Liver (tissue), 9 donors: ENCODE data around the gene UBAP2. TPM values are rescaled to one million over a fixed set of nuclear protein-coding genes. Genes with fewer than 3 reads are reported as not detected.

Experiments
- DNase-seq: peaks from one replicate; pipeline ENCODE4 v3.0.0-alpha.2; 2017; ENCODE audit warnings: low spot score
- H3K27ac ChIP-seq, 2 donors: one replicate each; pipeline ENCODE4 v1.7.0; 2013; ENCODE audit warnings: inconsistent platforms in 2 of 2, low read length in 2 of 2, control low read depth in 1 of 2, low read depth in 1 of 2, mild to moderate bottlenecking in 1 of 2
- H3K27me3 ChIP-seq, 4 donors: one replicate each; pipeline versions ENCODE4 v1.6.1 to v1.7.0; 2013; ENCODE audit warnings: low read length in 3 of 4, inconsistent platforms in 1 of 4, mild to moderate bottlenecking in 1 of 4, moderate library complexity in 1 of 4; ENCODE audit not compliant: control insufficient read depth in 4 of 4, insufficient read depth in 4 of 4
- H3K36me3 ChIP-seq, 4 donors: one replicate each; pipeline versions ENCODE4 v1.6.1 to v1.7.0; 2013; ENCODE audit warnings: low read length in 3 of 4, mild to moderate bottlenecking in 3 of 4, low read depth in 1 of 4, moderate library complexity in 1 of 4; ENCODE audit not compliant: control insufficient read depth in 4 of 4, insufficient read depth in 3 of 4
- H3K4me1 ChIP-seq, 4 donors: one replicate each; pipeline versions ENCODE4 v1.6.1 to v1.7.0; 2013; ENCODE audit warnings: low read length in 3 of 4, mild to moderate bottlenecking in 3 of 4, moderate library complexity in 1 of 4; ENCODE audit not compliant: control insufficient read depth in 4 of 4, insufficient read depth in 4 of 4
- H3K4me3 ChIP-seq, 3 donors: one replicate each; pipeline versions ENCODE4 v1.6.1 to v1.7.0; 2013; ENCODE audit warnings: low read length in 3 of 3, control low read depth in 1 of 3, low read depth in 1 of 3, mild to moderate bottlenecking in 1 of 3
- H3K9ac ChIP-seq, 2 donors: one replicate each; pipeline ENCODE4 v1.7.0; 2013; ENCODE audit warnings: low read length in 2 of 2, mild to moderate bottlenecking in 2 of 2, moderate library complexity in 2 of 2, control low read depth in 1 of 2, low read depth in 1 of 2
- H3K9me3 ChIP-seq, 4 donors: one replicate each; pipeline versions ENCODE4 v1.6.1 to v1.7.0; 2013; ENCODE audit warnings: low read length in 3 of 4; ENCODE audit not compliant: control insufficient read depth in 4 of 4
- EGR1 ChIP-seq, 2 donors: IDR thresholded peaks; 2 replicates each; pipeline ENCODE4 v1.6.1; 2016 to 2018; ENCODE audit warnings: antibody characterized with exemption in 2 of 2, low read depth in 2 of 2
- FOXA1 ChIP-seq: IDR thresholded peaks from 2 replicates; pipeline ENCODE4 v1.6.1; 2016; ENCODE audit warnings: antibody characterized with exemption
- FOXA2 ChIP-seq: IDR thresholded peaks from 2 replicates; pipeline ENCODE4 v1.6.1; 2016; ENCODE audit warnings: antibody characterized with exemption
- GABPA ChIP-seq, 2 donors: IDR thresholded peaks in 1 of 2; conservative IDR thresholded peaks in 1 of 2; 2 replicates each; pipeline ENCODE4 v1.6.1; 2016; ENCODE audit warnings: antibody characterized with exemption in 2 of 2, mild to moderate bottlenecking in 1 of 2, moderate library complexity in 1 of 2
- HNF4A ChIP-seq, 2 donors: conservative IDR thresholded peaks; 2 replicates each; pipeline ENCODE4 v1.6.1; 2016; ENCODE audit warnings: antibody characterized with exemption in 2 of 2, mild to moderate bottlenecking in 2 of 2
- HNF4G ChIP-seq: IDR thresholded peaks from 2 replicates; pipeline ENCODE4 v1.6.1; 2016; ENCODE audit warnings: antibody characterized with exemption
- JUND ChIP-seq, 2 donors: IDR thresholded peaks; 2 replicates each; pipeline ENCODE4 v1.6.1; 2016; ENCODE audit warnings: antibody characterized with exemption in 2 of 2
- NR2F2 ChIP-seq: IDR thresholded peaks from 2 replicates; pipeline ENCODE4 v1.6.1; 2016; ENCODE audit warnings: antibody characterized with exemption
- RAD21 ChIP-seq, 2 donors: IDR thresholded peaks; 2 replicates each; pipeline ENCODE4 v1.6.1; 2016; ENCODE audit warnings: antibody characterized with exemption in 2 of 2, mild to moderate bottlenecking in 2 of 2
- RXRA ChIP-seq, 2 donors: IDR thresholded peaks; 2 replicates each; pipeline ENCODE4 v1.6.1; 2017 to 2018; ENCODE audit warnings: antibody characterized with exemption in 2 of 2, mild to moderate bottlenecking in 1 of 2
- SP1 ChIP-seq: IDR thresholded peaks from 2 replicates; pipeline ENCODE4 v1.6.1; 2018; ENCODE audit warnings: antibody characterized with exemption, mild to moderate bottlenecking
- TAF1 ChIP-seq: conservative IDR thresholded peaks from 2 replicates; pipeline ENCODE4 v1.6.1; 2016; ENCODE audit warnings: antibody characterized with exemption, mild to moderate bottlenecking
- YY1 ChIP-seq: IDR thresholded peaks from 2 replicates; pipeline ENCODE4 v1.6.1; 2016; ENCODE audit warnings: antibody characterized with exemption, mild to moderate bottlenecking
- WGBS: extraction: QIAGEN DNeasy Blood & Tissue Kit; methylation state at CpG from one replicate; pipeline ENCODE4 v1.1.7; 2013; 5-methylcytosine and 5-hydroxymethylcytosine counted together
- polyA plus RNA-seq, 2 donors: library from polyadenylated mRNA; stranded (reverse) in 1 of 2; unstranded in 1 of 2; fragments of 200-250 nt in 1 of 2; fragments of >200 nt in 1 of 2; fragmentation: Nextera tagmentation in 1 of 2; extraction: Ambion mirVana in 1 of 2; gene quantifications; one replicate each; pipeline versions ENCODE4 v1.2.1 to v1.2.3, GENCODE V29; 2013 to 2015
- total RNA-seq, 2 donors: library from RNA; depleted of rRNA; stranded (reverse); fragments of >200 nt; gene quantifications; one replicate each; pipeline ENCODE4 v1.2.3, GENCODE V29; 2014
- TF ChIP-seq, protein P1 (sequence below): IDR thresholded peaks from 2 replicates; pipeline ENCODE4 v1.6.1; 2016; ENCODE audit warnings: antibody characterized with exemption, mild to moderate bottlenecking
- TF ChIP-seq, protein P2 (sequence below): IDR thresholded peaks from 2 replicates; pipeline ENCODE4 v1.6.1; 2016; ENCODE audit warnings: antibody characterized with exemption
- TF ChIP-seq, protein P3 (sequence below): fragments of 150-350 bp; IDR thresholded peaks from 2 replicates; pipeline ENCODE4 v1.5.1; 2017; ENCODE audit warnings: improper control_type of control experiment, low read depth, low read length; ENCODE audit not compliant: missing input control
- TF ChIP-seq, protein P4 (sequence below): IDR thresholded peaks from 2 replicates; pipeline ENCODE4 v1.6.1; 2016; ENCODE audit warnings: antibody characterized with exemption
- TF ChIP-seq, protein P5 (sequence below): IDR thresholded peaks from 2 replicates; pipeline ENCODE4 v1.6.1; 2016; ENCODE audit warnings: antibody characterized with exemption
- donor health status: healthy.
- donor health status: healthy.
- donor health status: healthy.
- donor health status: healthy.
- donor health status: healthy.

The UBAP2 gene
- total and polyA plus RNA-seq, 4 donors, result 5.4 to 12.6 (median 8.3) TPM

DNA sequence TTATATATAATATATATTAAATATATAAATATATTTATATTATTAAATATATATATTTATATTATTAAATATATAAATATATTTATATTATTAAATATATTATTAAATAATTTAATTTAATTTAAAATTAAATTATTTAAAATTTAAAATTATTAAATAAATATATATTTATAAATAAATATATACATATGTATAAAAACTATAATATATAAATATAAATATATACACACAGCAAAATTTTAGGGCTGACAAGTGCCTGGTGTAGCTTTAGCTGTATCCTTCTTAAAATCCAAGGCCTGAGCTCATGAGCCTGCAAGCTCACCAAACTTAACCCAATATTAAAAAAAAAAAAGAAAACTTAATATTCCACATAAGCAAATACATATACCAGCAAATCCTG, 53.2 kb downstream of the UBAP2 start:
- TF ChIP-seq HNF4G, result no peak
- TF ChIP-seq, protein P1, sequence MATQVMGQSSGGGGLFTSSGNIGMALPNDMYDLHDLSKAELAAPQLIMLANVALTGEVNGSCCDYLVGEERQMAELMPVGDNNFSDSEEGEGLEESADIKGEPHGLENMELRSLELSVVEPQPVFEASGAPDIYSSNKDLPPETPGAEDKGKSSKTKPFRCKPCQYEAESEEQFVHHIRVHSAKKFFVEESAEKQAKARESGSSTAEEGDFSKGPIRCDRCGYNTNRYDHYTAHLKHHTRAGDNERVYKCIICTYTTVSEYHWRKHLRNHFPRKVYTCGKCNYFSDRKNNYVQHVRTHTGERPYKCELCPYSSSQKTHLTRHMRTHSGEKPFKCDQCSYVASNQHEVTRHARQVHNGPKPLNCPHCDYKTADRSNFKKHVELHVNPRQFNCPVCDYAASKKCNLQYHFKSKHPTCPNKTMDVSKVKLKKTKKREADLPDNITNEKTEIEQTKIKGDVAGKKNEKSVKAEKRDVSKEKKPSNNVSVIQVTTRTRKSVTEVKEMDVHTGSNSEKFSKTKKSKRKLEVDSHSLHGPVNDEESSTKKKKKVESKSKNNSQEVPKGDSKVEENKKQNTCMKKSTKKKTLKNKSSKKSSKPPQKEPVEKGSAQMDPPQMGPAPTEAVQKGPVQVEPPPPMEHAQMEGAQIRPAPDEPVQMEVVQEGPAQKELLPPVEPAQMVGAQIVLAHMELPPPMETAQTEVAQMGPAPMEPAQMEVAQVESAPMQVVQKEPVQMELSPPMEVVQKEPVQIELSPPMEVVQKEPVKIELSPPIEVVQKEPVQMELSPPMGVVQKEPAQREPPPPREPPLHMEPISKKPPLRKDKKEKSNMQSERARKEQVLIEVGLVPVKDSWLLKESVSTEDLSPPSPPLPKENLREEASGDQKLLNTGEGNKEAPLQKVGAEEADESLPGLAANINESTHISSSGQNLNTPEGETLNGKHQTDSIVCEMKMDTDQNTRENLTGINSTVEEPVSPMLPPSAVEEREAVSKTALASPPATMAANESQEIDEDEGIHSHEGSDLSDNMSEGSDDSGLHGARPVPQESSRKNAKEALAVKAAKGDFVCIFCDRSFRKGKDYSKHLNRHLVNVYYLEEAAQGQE, result no peak
- no peak for TF ChIP-seq TAF1
- TF ChIP-seq YY1, result no peak
- TF ChIP-seq RXRA (IDR thresholded peaks at IDR 0.05), result no peak
- TF ChIP-seq, protein P2, sequence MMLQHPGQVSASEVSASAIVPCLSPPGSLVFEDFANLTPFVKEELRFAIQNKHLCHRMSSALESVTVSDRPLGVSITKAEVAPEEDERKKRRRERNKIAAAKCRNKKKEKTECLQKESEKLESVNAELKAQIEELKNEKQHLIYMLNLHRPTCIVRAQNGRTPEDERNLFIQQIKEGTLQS, result no peak
- TF ChIP-seq, protein P3, sequence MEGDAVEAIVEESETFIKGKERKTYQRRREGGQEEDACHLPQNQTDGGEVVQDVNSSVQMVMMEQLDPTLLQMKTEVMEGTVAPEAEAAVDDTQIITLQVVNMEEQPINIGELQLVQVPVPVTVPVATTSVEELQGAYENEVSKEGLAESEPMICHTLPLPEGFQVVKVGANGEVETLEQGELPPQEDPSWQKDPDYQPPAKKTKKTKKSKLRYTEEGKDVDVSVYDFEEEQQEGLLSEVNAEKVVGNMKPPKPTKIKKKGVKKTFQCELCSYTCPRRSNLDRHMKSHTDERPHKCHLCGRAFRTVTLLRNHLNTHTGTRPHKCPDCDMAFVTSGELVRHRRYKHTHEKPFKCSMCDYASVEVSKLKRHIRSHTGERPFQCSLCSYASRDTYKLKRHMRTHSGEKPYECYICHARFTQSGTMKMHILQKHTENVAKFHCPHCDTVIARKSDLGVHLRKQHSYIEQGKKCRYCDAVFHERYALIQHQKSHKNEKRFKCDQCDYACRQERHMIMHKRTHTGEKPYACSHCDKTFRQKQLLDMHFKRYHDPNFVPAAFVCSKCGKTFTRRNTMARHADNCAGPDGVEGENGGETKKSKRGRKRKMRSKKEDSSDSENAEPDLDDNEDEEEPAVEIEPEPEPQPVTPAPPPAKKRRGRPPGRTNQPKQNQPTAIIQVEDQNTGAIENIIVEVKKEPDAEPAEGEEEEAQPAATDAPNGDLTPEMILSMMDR, result no peak
- no peak for TF ChIP-seq GABPA (IDR thresholded peaks at IDR 0.05 in 1 of 2, conservative IDR thresholded peaks at IDR 0.05 in 1 of 2)
- TF ChIP-seq RAD21 (IDR thresholded peaks at IDR 0.05), result no peak
- no peak for TF ChIP-seq FOXA2
- no peak for TF ChIP-seq EGR1 (IDR thresholded peaks at IDR 0.05; ENCODE audit: low read depth in 2 of 2)
- TF ChIP-seq FOXA1, result no peak
- TF ChIP-seq HNF4A (conservative IDR thresholded peaks at IDR 0.05), result no peak
- no peak for TF ChIP-seq NR2F2
- TF ChIP-seq, protein P4, sequence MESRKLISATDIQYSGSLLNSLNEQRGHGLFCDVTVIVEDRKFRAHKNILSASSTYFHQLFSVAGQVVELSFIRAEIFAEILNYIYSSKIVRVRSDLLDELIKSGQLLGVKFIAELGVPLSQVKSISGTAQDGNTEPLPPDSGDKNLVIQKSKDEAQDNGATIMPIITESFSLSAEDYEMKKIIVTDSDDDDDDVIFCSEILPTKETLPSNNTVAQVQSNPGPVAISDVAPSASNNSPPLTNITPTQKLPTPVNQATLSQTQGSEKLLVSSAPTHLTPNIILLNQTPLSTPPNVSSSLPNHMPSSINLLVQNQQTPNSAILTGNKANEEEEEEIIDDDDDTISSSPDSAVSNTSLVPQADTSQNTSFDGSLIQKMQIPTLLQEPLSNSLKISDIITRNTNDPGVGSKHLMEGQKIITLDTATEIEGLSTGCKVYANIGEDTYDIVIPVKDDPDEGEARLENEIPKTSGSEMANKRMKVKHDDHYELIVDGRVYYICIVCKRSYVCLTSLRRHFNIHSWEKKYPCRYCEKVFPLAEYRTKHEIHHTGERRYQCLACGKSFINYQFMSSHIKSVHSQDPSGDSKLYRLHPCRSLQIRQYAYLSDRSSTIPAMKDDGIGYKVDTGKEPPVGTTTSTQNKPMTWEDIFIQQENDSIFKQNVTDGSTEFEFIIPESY, result no peak
- TF ChIP-seq, protein P5, sequence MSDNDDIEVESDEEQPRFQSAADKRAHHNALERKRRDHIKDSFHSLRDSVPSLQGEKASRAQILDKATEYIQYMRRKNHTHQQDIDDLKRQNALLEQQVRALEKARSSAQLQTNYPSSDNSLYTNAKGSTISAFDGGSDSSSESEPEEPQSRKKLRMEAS, result no peak
- TF ChIP-seq SP1, result no peak
- Histone ChIP-seq H3K27me3 (no peaks in the 10 kb centered on the region), H3K4me3 (no peak overlapping the region), H3K27ac (no peak overlapping the region), H3K36me3 (peaks cover 4 to 22% (median 9%) of the 10 kb centered on the region in 4 donors), H3K9ac (no peak overlapping the region), H3K4me1 (no peaks in the 10 kb centered on the region), H3K9me3 (no peaks in the 10 kb centered on the region)
- no peak for DNase-seq

DNA sequence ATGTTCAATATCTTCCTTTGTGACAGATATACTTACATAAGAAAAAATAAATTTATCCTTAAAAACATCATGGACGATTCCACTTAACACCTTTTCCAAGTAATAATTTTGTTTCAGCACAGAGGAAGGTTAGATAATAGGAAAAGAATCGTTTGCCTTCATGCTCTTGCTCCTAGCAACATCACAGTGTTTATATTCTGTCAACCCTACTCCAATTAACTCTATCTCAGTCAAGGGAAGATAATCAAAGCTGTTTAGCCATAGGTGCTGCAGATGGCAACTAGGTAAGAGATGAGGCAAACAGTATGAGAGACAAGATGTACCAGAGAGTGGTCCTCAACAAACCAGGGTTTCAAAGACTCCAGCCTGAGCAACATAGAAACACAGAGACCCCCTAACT, 55.6 kb downstream of the UBAP2 start:
- H3K4me3 ChIP-seq, result no peak overlapping the region
- H3K27me3 ChIP-seq, result no peaks in the 10 kb centered on the region
- no peak overlapping the region for H3K9ac ChIP-seq
- 61% methylated on average over 2 of the region's 2 CpGs for WGBS
- no peaks in the 10 kb centered on the region for H3K9me3 ChIP-seq
- TF ChIP-seq JUND (IDR thresholded peaks at IDR 0.05), result no peak
- TF ChIP-seq RXRA (IDR thresholded peaks at IDR 0.05), result no peak
- no peak for TF ChIP-seq HNF4G
- no peak for TF ChIP-seq RAD21 (IDR thresholded peaks at IDR 0.05)
- no peak for TF ChIP-seq HNF4A (conservative IDR thresholded peaks at IDR 0.05)
- TF ChIP-seq EGR1 (IDR thresholded peaks at IDR 0.05; ENCODE audit: low read depth in 2 of 2), result no peak
- TF ChIP-seq, protein P2, result no peak
- TF ChIP-seq YY1, result no peak
- no peak for TF ChIP-seq GABPA (IDR thresholded peaks at IDR 0.05 in 1 of 2, conservative IDR thresholded peaks at IDR 0.05 in 1 of 2)
- TF ChIP-seq, protein P5, result no peak
- no peak for DNase-seq
- no peak overlapping the region for H3K27ac ChIP-seq
- no peaks in the 10 kb centered on the region for H3K4me1 ChIP-seq
- H3K36me3 ChIP-seq, result peaks cover 5 to 26% (median 9%) of the 10 kb centered on the region in 4 donors
